Aorta (tissue), 5 donors: Measurements from ENCODE around the gene PCMTD2. TPM values are rescaled to one million over a fixed set of nuclear protein-coding genes. Genes with fewer than 3 reads are reported as not detected.
A peak's percentile ranks its signal among the peaks of the same experiment; 100 is the strongest.

Source experiments
- ATAC-seq: fragments of 200-7000 bp; cut with Tn5 transposase; one replicate; pipeline ENCODE4 v1.9.1; 2022; ENCODE audit warnings: moderate library complexity; ENCODE audit not compliant: low FRiP score
- DNase-seq, 2 donors: peaks; one replicate each; pipeline ENCODE4 v3.0.0-alpha.2; 2020
- H3K27ac ChIP-seq, 2 donors: one replicate each; pipeline ENCODE4 v1.5.1; 2013; ENCODE audit warnings: low read length in 2 of 2, mild to moderate bottlenecking in 2 of 2, moderate library complexity in 2 of 2, control low read depth in 1 of 2, inconsistent platforms in 1 of 2, low read depth in 1 of 2
- H3K27me3 ChIP-seq, 2 donors: one replicate each; pipeline ENCODE4 v1.6.1; 2013; ENCODE audit warnings: control low read depth in 1 of 2, low read length in 1 of 2, mild to moderate bottlenecking in 1 of 2, moderate library complexity in 1 of 2; ENCODE audit not compliant: insufficient read depth in 2 of 2, control insufficient read depth in 1 of 2
- H3K36me3 ChIP-seq, 2 donors: one replicate each; pipeline ENCODE4 v1.6.1; 2013; ENCODE audit warnings: control low read depth in 1 of 2, low read length in 1 of 2, mild to moderate bottlenecking in 1 of 2; ENCODE audit not compliant: insufficient read depth in 2 of 2, control insufficient read depth in 1 of 2
- H3K4me1 ChIP-seq, 2 donors: one replicate each; pipeline ENCODE4 v1.6.1; 2013; ENCODE audit warnings: low read length in 2 of 2, control low read depth in 1 of 2, mild to moderate bottlenecking in 1 of 2, moderate library complexity in 1 of 2; ENCODE audit not compliant: insufficient read depth in 2 of 2, control insufficient read depth in 1 of 2
- H3K4me3 ChIP-seq, 2 donors: one replicate each; pipeline ENCODE4 v1.5.1; 2013; ENCODE audit warnings: low read length in 2 of 2, control low read depth in 1 of 2, mild to moderate bottlenecking in 1 of 2
- H3K9me3 ChIP-seq: one replicate; pipeline ENCODE4 v1.6.1; 2013; ENCODE audit warnings: mild to moderate bottlenecking, low read length; ENCODE audit not compliant: control insufficient read depth
- WGBS, 2 donors: extraction: QIAGEN DNeasy Blood & Tissue Kit; methylation state at CpG; one replicate each; pipeline ENCODE4 v1.1.7; 2013; 5-methylcytosine and 5-hydroxymethylcytosine counted together
- intact Hi-C, 2 donors: fragments of 100-400 bp; cut with DNase I; formaldehyde crosslinking; loops; one replicate each; pipeline versions ENCODE4 v1.14.2 to v1.15.0; 2022
- polyA plus RNA-seq, 2 donors: library from polyadenylated mRNA; stranded (reverse); fragments of 200-250 nt; gene quantifications; one replicate each; pipeline ENCODE4 v1.2.3, GENCODE V29; 2013
- total RNA-seq, 2 donors: library from RNA; stranded (reverse); fragmentation: NEBNext Ultra II Directional; extraction: Animal tissue kit (Norgen Biotek cat#: 25700); gene quantifications; one replicate each; pipeline ENCODE4 v1.2.1, GENCODE V29; 2021
- donor health status: healthy with polysubstance abuse.
- donor health status: Bipolar disorder and iron deficiency.
- donor health status: DM: no; HTN: no; CAD: no.
- donor health status: DM: no; HTN: no; CAD: no.
- donor health status: DM: yes; HTN: yes; CAD: no.

PCMTD2 gene
- total and polyA plus RNA-seq, 4 donors: 14.9 to 71.4 (median 44.5) TPM

- no peak for ATAC-seq
- no peak for DNase-seq
- no peak overlapping the region for H3K4me3 ChIP-seq
- peaks cover 0 to 4% of the 10 kb centered on the region in 2 donors for H3K4me1 ChIP-seq
- intact Hi-C loops: no loop called here
- no peaks in the 10 kb centered on the region for H3K9me3 ChIP-seq
- H3K27ac ChIP-seq: no peak overlapping the region
- H3K27me3 ChIP-seq: no peaks in the 10 kb centered on the region
- WGBS, 2 donors: 91 to 92% methylated on average over 9 of the region's 9 CpGs
- peaks cover 0 to 2% of the 10 kb centered on the region in 2 donors for H3K36me3 ChIP-seq
These were observed 2.7 kb downstream of the PCMTD2 start for GRCh38 chr20:64258071-64258823.

- Histone ChIP-seq H3K9me3 (no peaks in the 10 kb centered on the region), H3K27ac (no peak overlapping the region), H3K27me3 (no peaks in the 10 kb centered on the region), H3K4me3 (no peak overlapping the region), H3K4me1 (peaks cover 0 to 4% of the 10 kb centered on the region in 2 donors), H3K36me3 (peaks cover 0 to 2% of the 10 kb centered on the region in 2 donors)
- ATAC-seq: no peak
- no peak for DNase-seq
- intact Hi-C loops: no loop called here
- WGBS, 2 donors: 60 to 78% methylated on average over 6 of the region's 6 CpGs
These were observed 4.7 kb downstream of the PCMTD2 start for GRCh38 chr20:64260239-64260638.

- 12 to 18% methylated on average over 9 of the region's 9 CpGs for WGBS, 2 donors
- no peaks in the 10 kb centered on the region for H3K27me3 ChIP-seq
- intact Hi-C loops: no loop called here
These were observed 5.6 kb downstream of the PCMTD2 start for GRCh38 chr20:64261138-64261537.

GRCh38 chr20:64264091-64264490 lies 8.5 kb downstream of the PCMTD2 start:
- Histone ChIP-seq H3K4me3 (no peak overlapping the region), H3K36me3 (peaks cover 0 to 7% of the 10 kb centered on the region in 2 donors), H3K27ac (no peak overlapping the region), H3K27me3 (no peaks in the 10 kb centered on the region), H3K4me1 (no peaks in the 10 kb centered on the region), H3K9me3 (no peaks in the 10 kb centered on the region)
- 83 to 84% methylated on average over 4 of the region's 4 CpGs for WGBS, 2 donors
- intact Hi-C loops: no loop called here
- no peak for ATAC-seq
- DNase-seq: no peak

More at GRCh38 chr20:64261138-64261537, 5.6 kb downstream of the PCMTD2 start:
- H3K4me3 ChIP-seq: no peak overlapping the region
- no peaks in the 10 kb centered on the region for H3K9me3 ChIP-seq
- ATAC-seq: no peak
- DNase-seq: no peak
- H3K36me3 ChIP-seq: peaks cover 0 to 5% of the 10 kb centered on the region in 2 donors
- H3K4me1 ChIP-seq: peaks cover 0 to 4% of the 10 kb centered on the region in 2 donors
- peak overlapping the region in 1 of 2 donors; percentile 8 for H3K27ac ChIP-seq

GRCh38 chr20:64265201-64265600 lies 9.7 kb downstream of the PCMTD2 start:
- H3K27ac ChIP-seq: no peak overlapping the region
- H3K27me3 ChIP-seq: no peaks in the 10 kb centered on the region
- no peaks in the 10 kb centered on the region for H3K4me1 ChIP-seq
- H3K9me3 ChIP-seq: no peaks in the 10 kb centered on the region
- DNase-seq: no peak
- H3K36me3 ChIP-seq: peaks cover 0 to 7% of the 10 kb centered on the region in 2 donors
- no peak for ATAC-seq
- H3K4me3 ChIP-seq: no peak overlapping the region
- intact Hi-C loops: no loop called here
- WGBS, 2 donors: 78% methylated on average over 5 of the region's 5 CpGs

GRCh38 chr20:64266988-64267387 lies 11.4 kb downstream of the PCMTD2 start:
- no peak for ATAC-seq
- peaks cover 4 to 7% of the 10 kb centered on the region in 2 donors for H3K36me3 ChIP-seq
- H3K4me1 ChIP-seq: no peaks in the 10 kb centered on the region

DNA sequence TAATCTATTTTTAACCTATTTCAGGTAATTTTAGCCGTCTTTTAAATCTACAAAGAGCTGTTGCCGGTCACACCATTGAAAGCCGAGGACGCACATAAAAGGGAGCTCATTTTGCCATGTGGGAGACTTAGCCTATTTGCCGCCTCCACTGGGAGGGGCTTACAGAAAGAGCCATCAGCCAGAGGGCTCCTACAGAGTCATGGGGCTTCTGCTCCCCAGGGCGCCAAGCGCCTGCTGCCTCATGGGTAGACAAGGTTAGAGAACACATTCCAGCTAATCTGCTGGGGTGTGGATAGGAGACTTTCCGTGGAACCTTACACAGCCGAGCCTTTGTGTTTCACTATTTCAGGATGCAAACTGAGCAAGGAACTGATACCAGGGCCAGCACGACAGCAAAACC lies 12.6 kb downstream of the PCMTD2 start:
- no peak overlapping the region for H3K27ac ChIP-seq
- 87 to 91% methylated on average over 10 of the region's 10 CpGs for WGBS, 2 donors
- intact Hi-C loops: no loop called here

More at GRCh38 chr20:64266988-64267387, 11.4 kb downstream of the PCMTD2 start:
- H3K9me3 ChIP-seq: no peaks in the 10 kb centered on the region
- 93% methylated on average over 5 of the region's 5 CpGs for WGBS, 2 donors
- no peak for DNase-seq
- no peak overlapping the region for H3K27ac ChIP-seq
- H3K27me3 ChIP-seq: no peaks in the 10 kb centered on the region
- H3K4me3 ChIP-seq: no peak overlapping the region
- intact Hi-C loops: no loop called here

GRCh38 chr20:64269604-64270411 lies 14.3 kb downstream of the PCMTD2 start:
- Histone ChIP-seq H3K4me1 (no peaks in the 10 kb centered on the region), H3K36me3 (peaks cover 4 to 5% of the 10 kb centered on the region in 2 donors), H3K9me3 (no peaks in the 10 kb centered on the region), H3K4me3 (no peak overlapping the region), H3K27ac (no peak overlapping the region), H3K27me3 (no peaks in the 10 kb centered on the region)
- ATAC-seq: no peak
- no peak for DNase-seq
- 96 to 97% methylated on average over 53 of the region's 53 CpGs for WGBS, 2 donors
- intact Hi-C loops: no loop called here

More for the DNA sequence above, 12.6 kb downstream of the PCMTD2 start:
- Histone ChIP-seq H3K36me3 (peaks cover 4 to 5% of the 10 kb centered on the region in 2 donors), H3K4me3 (no peak overlapping the region), H3K9me3 (no peaks in the 10 kb centered on the region), H3K27me3 (no peaks in the 10 kb centered on the region), H3K4me1 (no peaks in the 10 kb centered on the region)
- DNase-seq: no peak
- no peak for ATAC-seq
